ENCODE data around the gene ACACA.

ACACA gene

DNA sequence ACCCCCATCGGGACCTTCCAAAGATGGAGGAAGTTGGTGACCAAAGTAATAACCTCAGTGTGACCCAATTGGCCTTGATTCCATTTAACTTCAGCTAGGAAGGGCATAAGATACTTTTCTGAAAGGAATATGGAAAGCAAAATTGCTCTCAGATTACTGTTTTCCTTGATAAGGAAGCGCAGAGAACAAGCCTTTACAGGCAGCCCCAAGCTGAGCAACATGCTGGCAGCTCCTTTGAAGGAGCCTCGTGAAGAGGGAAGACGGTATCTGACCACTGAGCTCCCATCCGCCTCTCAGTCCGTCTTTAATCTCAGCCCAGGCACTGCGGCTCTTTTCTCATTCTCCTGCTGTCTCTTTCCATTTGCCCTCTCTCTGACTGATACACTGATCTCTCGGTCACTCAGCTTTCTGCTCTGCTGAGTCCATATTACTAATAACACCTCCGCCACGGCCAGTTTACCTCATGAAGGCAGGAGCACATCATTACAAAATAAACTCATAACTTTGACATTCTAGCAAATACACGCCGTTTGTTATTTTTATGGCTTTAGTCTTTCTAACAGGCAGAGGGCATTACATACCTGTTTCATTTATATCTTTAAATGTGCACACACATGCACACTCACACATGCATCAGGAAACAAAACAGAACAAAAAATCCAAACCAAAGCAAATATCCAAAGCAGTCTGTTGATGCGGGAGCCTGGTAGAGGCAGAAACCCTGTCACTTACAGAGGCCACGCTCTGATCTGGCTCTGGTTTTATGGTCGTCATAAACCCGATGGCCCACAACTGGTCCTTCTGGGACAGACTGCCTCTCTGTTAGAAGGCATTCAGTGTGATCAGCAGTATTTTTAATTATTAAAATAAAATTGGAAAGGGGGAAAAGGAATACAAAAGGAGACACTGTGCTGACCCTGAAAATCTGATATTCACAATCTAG, 274.7 kb downstream of the ACACA start:
- no peak for DNase-seq (ENCODE audit: low read depth)

DNA sequence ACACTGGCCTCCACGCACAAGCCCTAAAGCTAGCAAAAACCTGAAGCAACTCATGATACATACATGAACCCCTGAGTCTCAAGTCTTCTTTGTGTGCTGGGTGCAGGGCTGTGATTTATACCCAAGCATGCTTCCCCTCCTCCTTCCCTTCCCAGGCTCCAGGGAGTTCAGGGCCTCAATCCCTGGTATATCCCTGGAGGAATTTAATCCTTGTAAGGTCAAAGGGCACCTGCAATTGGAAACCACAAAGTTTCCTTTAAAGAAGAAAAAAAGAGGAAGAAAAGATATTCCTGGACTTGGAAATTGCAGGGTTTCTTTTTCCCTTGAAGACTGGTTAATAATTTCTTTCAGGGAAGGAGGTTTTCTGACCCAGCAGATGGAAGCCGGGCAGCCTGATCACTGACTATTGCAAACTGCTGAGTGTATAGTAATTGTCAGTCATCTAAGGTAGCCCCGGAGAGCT, 275.6 kb downstream of the ACACA start:
- DNase-seq (ENCODE audit: low read depth), result no peak

DNA sequence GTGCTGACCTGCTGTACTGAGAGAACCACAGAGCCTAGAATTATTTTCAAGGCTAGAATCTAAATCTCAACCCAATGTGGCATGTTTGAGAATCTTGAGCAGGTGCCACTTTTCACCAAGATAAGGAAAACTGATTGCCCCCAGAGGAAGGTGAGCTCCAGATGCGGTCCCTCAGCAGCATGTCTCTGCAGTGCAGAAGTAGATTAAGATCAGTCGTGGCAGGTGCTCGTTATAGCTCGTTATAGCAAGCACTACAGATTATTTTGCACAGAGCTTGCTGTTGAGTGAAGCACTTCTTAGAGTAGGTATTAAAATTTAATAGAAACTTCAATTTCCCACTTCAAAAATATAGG, 281.8 kb downstream of the ACACA start:
- no peak for DNase-seq (ENCODE audit: low read depth)

DNA sequence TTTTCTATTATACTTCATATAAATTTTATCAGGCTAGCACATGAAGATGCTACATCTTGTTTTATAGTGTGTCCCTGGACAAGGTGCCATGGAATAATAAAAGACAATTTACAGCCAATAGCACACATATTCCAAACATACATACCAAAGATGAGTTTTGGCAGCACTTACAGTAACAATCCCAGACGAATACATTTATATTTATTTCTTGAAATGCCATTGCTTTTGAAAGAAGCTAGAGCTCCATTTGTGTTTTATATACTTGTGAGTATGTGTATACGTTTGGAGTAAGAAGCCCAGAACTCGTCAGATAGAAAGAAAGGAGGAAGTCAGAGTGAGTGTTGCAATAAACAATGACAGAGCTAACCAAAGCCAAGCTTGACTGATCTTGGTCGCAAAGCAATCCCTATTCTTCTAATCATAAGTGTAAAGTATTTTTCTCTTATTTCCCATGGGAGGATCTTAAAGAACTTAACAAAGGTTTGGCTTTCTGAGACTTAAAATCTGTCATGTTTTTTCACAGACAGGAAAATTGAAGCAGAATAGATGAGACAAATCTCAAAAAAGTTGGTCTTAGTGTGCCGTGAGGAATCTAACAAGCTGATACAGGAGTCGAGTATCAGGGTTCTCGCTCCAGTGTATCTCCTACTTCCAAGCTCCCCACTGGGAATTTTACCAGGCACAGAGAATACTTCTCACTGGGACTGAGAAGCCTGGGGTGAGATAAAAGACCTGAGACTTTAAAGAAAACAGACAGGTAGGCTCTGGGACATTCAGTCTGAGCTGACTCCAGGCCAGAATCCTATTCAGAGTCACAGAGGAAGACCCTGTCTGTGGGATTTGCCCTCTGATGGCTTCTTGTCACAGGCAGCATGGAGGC, 282.5 kb downstream of the ACACA start:
- no peak for DNase-seq (ENCODE audit: low read depth)

DNA sequence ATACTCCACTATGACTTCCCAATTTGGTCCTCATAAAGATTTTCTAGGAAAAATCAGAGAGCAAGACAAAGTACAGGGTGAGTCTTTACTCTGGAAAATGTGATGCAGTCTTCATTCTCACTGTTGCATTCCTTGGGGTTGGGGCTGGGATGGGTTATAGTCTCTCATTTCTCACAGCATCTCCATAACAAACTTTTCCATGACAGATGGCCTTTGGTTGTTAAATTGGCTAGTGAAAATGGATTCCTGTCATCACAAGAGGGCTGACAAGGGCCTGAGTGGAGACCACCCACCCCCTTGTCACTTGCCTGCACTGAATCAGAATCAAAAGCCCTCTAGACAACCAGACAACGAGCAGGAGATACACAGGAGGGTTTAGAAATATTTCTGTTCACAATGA, 283.2 kb downstream of the ACACA start:
- no peak for DNase-seq (ENCODE audit: low read depth)

DNA sequence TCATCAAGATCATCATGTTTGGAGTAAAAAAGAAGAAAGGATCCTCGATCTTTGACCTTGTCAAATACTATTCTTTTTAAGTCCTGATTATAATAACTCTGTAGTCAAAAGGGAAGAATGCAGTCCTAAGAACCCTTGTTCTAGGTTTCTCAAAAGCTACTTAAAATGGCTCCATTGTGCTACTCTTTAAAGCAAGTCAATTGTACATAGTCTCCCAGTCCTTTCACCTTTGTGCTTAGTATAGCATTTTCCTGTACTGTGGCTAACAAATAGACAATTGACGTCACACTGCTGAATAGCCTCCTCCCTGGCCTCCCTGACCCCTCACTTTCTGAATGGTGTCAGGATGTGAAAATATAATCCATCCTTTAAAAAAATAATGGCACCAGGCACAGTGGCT, 285.0 kb downstream of the ACACA start:
- no peak for DNase-seq (ENCODE audit: low read depth)

DNA sequence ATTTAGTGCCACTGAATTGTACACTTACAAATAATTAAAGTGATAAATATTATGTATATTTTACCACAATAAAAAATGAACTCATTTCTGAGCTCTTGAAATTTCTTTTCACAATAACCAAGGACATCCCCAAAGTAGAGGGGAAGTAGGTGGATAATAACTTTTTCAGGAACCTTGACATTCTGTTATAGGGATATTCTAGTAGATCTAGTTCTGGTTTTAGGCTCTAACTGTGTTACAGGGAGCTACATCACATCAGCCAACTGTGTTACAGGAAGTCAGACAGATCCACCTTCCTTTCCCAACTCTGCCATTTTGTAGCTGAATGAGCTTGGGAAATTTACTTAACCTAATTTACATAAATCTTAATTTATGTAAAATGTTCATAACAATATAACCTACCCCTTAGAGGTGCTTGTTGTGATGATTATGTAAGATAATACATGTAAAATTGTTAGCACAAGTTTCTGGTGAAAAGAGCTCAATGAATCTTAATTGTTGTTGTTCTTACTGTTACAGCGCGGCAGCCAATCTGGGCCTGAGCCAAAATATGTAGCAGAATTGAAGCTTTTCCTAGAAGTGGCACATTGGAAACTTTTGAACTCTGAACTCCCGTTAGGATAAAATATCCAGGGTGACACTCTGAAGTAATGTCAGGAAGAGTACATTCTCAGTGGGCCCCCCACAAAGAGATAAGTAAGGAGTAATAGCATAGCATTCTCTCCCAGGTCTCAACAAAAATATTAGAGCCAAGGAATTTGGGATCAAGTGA, 288.1 kb downstream of the ACACA start:
- DNase-seq (ENCODE audit: low read depth), result no peak

DNA sequence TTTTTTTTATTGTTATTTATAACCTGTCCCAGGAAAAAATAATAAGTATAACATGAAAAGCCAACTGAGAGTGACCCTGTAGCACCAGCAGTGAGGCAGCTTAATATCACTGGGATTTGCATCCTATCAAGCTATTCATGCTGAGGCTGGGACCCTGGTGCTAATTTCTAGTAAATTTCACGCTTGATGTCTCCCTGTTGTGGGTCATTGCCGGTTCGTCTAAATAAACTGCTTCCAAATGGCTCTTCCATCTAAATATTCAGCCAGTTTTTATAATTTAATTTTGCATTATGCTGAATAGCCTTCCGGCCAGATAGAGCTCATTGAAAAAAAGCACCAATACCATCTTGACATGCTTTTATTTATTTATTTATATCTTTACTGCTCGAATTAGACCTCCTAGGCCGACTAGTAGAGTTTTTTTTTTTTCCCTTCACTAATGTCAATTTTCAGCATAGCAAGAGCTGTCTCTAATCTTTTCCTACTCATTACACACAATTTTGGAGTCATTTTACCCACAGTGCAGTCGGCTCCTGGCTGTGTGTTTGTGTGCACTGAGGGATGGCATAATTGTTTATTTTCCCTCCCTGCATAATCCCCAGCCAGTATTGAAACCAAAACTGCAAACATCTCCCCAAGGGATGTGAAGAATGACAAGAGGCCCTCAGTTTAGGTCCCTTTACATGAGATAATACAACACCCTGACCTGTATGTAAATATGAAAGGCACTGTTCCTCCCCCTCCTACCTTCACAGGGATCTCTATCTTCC, 289.1 kb downstream of the ACACA start:
- no peak for DNase-seq (ENCODE audit: low read depth)

DNA sequence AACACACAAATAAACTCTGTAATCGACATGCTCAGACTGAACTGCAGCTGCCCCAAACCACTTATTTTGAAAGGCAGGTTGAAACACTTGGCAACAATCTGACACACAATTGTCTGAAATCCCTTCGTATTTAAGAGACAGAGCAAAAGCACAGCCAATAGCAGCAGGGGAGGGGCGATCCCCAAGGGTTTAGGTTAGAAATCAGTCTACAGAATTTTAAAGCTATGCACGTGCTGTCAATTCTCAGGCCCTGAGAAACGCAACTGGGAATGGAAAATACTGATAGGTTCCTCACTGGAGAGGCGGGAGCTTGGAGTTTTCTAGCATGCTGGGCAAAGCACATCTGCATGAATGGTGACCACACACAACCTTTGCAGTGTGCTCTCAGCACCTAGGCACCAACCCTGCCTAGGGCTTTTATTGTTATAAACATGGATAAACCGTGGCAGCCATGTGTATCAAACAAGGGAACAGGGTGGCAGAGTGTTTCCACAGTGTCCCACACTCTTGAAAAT, 289.9 kb downstream of the ACACA start:
- no peak for DNase-seq (ENCODE audit: low read depth)

DNA sequence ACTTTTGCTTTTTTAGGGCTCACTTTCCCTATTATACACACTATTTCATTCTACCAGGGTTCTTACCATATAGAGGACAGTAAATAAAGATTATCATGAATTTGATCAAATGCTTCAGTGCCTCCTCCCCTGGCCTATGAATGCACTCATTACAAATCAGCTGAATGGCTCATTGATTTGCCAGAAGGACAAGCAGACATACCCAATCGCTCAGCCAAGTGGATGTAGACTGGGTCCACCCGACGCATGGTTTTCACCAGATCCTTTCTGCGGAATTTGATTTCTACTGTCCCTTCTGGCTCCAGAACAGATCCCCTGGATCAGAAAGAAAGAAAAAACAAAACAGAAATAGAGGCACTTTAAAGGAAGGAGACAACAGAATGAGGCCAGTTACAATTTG, 295.3 kb downstream of the ACACA start:
- DNase-seq (ENCODE audit: low read depth), result no peak

DNA sequence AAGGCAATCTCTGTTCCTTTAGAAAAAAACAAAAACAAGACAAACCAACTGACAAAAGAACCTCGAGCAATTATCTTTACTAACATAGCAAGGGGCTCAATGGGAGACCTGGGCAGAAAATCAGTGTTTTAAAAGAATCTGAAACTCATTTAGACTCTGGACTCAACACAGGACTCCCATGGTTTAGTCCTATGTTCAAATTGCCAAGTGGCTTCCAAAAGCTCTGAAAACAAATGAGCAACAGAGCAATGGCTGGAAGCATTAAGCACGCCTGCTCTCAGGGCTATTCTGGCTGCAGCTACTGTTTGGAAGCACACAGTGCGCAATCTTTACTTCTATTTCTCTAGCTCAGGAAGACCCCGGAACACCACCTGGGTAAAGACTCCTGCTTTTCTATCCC, 295.9 kb downstream of the ACACA start:
- DNase-seq (ENCODE audit: low read depth), result no peak

DNA sequence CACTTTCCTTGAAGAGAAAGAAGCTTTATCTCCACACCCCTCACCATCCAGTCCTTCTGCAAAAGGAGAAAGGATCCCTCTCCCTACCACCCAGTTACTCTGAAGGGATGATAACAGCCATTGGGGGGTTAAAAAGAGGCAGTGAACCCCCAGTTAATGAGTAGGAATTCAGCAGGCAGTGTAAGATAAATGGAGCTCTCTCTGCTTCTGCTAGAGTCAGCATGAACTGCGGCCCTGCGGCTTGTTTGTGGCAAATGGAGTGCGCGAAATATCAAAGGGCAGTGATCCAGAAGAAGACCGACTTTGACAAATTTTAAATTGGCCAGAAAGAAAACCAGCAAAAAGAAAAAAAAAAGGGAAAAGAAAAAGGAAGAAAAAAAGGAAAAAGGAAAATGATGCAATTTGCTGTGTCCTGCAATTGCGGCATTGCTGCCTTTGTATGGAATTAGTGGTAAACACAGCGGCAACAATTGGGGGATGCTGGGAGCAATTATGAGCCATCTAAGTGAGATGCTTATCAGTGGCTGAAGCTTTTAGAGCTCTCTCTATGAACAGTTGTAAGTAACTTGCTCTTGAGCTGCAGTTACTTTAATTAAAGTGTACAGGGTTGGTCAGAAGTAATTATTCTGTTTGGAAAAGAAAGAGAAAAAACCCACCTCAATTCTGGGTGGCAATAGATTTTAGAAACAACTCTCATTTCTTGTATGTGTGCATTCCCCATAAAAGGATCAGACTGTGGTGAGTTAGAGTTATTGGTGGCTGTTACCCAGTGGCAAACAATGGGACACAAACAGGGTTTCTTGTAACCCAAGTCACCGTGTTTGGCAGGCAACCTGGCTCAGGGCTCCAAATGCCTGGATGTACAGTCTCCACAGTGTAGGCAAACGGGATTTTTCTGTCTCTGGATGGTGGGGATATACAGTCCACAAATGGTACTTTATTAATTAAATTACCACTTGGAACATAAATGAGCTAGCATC, 296.6 kb downstream of the ACACA start:
- DNase-seq (ENCODE audit: low read depth), result no peak

DNA sequence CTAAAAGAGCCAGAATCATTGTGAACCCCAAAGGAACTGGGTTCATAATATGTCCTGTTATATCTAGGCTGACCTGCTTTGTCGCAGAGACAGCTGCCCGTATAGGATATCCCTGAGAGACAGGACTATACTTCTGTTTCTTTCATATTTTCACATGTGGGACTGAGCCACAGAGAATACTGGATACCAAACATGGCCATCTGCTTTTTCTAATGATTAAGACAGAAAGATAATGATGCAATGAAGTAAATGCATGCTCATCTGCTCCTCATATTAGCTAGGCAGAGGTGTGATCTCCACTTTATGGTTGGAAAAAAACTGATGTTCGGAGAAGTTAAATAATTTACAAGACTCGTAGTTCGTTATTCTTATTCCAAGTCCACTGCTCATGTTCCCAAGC, 297.5 kb downstream of the ACACA start:
- DNase-seq (ENCODE audit: low read depth), result no peak

DNA sequence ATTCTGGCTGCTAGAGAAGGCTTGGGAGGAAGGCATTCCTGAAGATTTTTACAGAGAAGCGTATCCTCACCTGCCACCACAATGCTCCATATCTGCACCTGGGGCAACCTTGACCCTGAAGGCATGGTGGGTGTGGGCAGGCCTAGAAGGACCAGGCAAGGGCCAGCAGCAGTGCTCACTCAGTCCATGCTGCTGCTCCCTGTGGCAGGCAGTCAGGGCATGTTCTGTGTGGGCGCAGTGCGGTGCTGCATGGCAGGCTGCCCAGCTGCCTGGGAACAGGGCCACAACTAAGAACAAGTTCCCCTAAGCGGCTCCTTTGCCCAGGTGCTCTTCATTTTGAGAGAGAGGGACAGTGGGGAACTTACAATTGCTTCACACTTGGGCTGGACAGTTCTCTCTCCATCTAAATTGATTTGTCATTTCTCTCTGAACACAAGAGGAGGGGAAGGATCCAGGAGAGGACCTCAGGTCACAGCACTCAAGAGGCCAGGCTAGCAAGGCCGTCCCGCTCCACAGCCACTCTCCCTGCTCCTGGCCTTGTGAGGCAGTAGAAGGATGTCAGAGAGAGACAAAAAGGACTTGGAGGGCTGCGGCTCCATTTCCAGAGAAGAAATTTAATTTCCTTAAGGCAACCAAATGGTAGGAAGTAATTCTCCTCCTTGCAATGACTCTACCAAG, 299.1 kb downstream of the ACACA start:
- DNase-seq (ENCODE audit: low read depth), result no peak

DNA sequence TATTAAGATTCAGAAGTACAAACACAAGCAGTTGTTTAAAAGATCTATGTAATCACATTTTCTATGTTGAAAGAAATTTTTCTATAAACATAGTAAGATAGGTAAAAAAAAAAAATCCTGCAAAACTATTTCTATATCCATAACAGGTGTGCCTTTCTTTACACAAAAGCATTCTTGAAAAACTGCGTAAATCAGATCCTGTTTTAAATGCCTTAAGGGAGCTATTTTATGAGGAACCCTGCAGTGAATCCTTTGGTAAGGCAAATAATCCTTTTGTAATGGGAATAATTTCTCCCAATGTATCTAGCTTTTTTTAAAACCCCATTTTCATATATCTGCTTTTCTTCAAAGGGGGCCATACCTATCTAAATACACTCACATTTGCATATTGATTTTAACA, 300.6 kb downstream of the ACACA start:
- no peak for DNase-seq (ENCODE audit: low read depth)

DNA sequence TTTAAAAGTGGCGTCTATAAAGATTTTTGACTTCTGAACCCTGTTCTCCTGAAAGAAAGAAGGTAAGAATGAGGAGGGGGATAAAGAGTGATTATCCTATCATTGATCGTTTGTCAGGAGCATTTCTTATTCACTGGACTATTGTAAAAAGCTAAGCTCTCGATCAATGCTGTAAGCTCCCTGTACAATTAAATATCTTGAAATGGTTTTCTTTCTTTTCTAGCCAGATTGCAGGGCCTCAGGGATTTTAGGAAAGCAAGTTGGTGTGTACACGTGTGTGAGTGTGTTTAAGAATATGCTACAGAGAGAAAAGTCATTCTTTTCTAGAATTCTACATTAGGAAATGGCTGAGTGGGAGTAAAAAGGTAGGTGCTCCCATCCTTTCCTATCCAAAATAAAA, 303.4 kb downstream of the ACACA start:
- DNase-seq (ENCODE audit: low read depth), result no peak

DNA sequence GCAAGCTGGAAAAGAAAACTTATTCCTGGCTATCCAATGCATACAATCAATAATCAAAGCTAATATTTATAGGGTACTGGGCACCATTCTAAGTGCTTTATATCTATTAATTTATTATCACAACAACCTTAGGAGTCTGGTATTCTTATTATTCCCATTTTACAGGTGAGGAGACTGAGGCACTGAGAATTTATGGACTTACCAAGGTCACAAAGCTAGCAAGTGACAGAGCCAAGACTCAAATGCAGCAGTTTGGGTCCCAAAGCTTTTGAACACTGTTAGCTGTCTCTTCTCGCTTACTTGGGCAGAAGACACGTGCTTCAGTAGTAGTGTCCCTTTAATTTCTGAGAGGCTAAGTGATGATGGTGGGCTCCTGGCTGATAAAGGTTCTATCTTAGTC, 305.3 kb downstream of the ACACA start:
- DNase-seq (ENCODE audit: low read depth), result no peak

DNA sequence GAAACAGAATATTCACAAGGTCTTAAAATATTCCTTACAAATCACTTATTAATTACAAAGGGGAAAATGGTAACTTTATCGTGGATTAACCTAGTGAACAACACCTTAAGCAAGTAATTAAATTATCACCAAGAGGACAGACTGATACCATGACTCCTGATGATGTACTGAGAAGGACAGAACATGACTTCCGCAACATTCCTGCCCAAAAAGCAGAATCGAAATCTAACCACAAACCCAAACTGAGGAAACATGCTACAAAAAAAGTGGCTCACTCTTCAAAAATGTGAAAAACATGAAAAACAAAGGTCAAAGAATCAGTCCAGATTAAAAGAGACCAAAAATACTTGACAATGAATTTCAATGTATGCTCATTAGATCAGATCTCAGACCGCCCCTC, 306.4 kb downstream of the ACACA start:
- DNase-seq (ENCODE audit: low read depth), result no peak

DNA sequence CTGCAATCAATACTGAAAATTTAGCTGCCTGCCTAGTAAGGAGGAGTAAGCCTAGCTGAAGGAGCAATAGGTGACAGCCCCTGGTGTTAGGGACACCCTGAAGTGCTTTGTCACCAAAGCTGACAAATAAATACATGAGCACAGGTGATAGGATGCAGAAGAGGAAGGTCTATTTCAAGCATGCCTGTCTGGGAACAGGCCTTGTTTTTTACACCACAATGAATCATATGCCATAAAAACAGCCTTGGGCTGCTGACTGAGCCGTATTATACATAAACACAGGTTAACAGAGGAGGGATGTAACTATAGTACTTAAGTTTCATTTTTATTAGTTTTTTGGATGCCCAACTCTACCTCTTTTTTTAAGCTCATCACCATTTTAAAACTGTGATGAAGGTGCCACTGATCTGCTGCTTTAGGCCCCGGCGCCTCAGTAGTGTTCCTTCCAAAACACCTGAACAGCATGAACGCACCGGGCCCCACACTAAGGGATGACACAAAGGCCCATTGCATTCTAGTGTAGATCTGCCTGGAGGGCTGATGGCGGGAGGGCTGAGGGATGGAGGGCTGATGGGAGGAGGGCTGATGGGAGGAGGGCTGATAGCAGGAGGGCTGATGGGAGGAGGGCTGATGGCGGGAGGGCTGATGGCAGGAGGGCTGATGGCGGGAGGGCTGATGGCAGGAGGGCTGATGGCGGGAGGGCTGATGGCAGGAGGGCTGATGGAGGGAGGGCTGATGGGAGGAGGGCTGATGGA, 307.5 kb downstream of the ACACA start:
- DNase-seq (ENCODE audit: low read depth), result no peak

All from GM04503 (cell line).